ENCODE data around the gene HSPA1A.

HSPA1A gene

GRCh38 chr6:31825553-31825952 is 10.2 kb downstream of the HSPA1A start:
- DNase-seq (ENCODE audit: low read depth), result no peak
- TF ChIP-seq MYC (IDR thresholded peaks at IDR 0.05; ENCODE audit: low read depth, low read length), result no peak
- TF ChIP-seq POLR2A (IDR thresholded peaks at IDR 0.05; ENCODE audit: extremely low read depth, insufficient read length), result no peak
- TF ChIP-seq, protein P1, sequence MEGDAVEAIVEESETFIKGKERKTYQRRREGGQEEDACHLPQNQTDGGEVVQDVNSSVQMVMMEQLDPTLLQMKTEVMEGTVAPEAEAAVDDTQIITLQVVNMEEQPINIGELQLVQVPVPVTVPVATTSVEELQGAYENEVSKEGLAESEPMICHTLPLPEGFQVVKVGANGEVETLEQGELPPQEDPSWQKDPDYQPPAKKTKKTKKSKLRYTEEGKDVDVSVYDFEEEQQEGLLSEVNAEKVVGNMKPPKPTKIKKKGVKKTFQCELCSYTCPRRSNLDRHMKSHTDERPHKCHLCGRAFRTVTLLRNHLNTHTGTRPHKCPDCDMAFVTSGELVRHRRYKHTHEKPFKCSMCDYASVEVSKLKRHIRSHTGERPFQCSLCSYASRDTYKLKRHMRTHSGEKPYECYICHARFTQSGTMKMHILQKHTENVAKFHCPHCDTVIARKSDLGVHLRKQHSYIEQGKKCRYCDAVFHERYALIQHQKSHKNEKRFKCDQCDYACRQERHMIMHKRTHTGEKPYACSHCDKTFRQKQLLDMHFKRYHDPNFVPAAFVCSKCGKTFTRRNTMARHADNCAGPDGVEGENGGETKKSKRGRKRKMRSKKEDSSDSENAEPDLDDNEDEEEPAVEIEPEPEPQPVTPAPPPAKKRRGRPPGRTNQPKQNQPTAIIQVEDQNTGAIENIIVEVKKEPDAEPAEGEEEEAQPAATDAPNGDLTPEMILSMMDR (IDR thresholded peaks at IDR 0.05; ENCODE audit: low read depth, low read length), result no peak
- TF ChIP-seq, protein P2, sequence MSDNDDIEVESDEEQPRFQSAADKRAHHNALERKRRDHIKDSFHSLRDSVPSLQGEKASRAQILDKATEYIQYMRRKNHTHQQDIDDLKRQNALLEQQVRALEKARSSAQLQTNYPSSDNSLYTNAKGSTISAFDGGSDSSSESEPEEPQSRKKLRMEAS (IDR thresholded peaks at IDR 0.05; ENCODE audit: low read depth, low read length), result no peak
- H3K4me3 ChIP-seq (ENCODE audit: low read depth, low read length), result no peak overlapping the region

GRCh38 chr6:31826793-31827285 is 11.5 kb downstream of the HSPA1A start:
- TF ChIP-seq, protein P1 (IDR thresholded peaks at IDR 0.05; ENCODE audit: low read depth, low read length), result no peak
- peak; percentile 23 for TF ChIP-seq POLR2A (IDR thresholded peaks at IDR 0.05; ENCODE audit: extremely low read depth, insufficient read length)
- peak; percentile 71 for TF ChIP-seq MYC (IDR thresholded peaks at IDR 0.05; ENCODE audit: low read depth, low read length)
- TF ChIP-seq, protein P2 (IDR thresholded peaks at IDR 0.05; ENCODE audit: low read depth, low read length), result peak; percentile 51; the same call in 1 of the 2 replicates
- DNase-seq (ENCODE audit: low read depth), result peak; percentile 86
- H3K4me3 ChIP-seq (ENCODE audit: low read depth, low read length), result peak overlapping the region; percentile 78

GRCh38 chr6:31827286-31828079 is 12.1 kb downstream of the HSPA1A start, which contains the start of gene HSPA1B:
HSPA1B (plus strand) TSS chr6:31827738; CDS start chr6:31827951, 213 bp downstream.
- TF ChIP-seq, protein P2 (IDR thresholded peaks at IDR 0.05; ENCODE audit: low read depth, low read length), result no peak
- TF ChIP-seq, protein P1 (IDR thresholded peaks at IDR 0.05; ENCODE audit: low read depth, low read length), result no peak
- TF ChIP-seq MYC (IDR thresholded peaks at IDR 0.05; ENCODE audit: low read depth, low read length) (0 out of 2 replicates have a peak, but pooled peaks have one; percentile 10), POLR2A (IDR thresholded peaks at IDR 0.05; ENCODE audit: extremely low read depth, insufficient read length) (peak; percentile 99)
- DNase-seq (ENCODE audit: low read depth), result peak; percentile 100

DNA sequence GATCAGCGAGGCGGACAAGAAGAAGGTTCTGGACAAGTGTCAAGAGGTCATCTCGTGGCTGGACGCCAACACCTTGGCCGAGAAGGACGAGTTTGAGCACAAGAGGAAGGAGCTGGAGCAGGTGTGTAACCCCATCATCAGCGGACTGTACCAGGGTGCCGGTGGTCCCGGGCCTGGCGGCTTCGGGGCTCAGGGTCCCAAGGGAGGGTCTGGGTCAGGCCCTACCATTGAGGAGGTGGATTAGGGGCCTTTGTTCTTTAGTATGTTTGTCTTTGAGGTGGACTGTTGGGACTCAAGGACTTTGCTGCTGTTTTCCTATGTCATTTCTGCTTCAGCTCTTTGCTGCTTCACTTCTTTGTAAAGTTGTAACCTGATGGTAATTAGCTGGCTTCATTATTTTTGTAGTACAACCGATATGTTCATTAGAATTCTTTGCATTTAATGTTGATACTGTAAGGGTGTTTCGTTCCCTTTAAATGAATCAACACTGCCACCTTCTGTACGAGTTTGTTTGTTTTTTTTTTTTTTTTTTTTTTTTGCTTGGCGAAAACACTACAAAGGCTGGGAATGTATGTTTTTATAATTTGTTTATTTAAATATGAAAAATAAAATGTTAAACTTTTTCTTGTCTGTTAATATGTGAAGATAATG is 14.4 kb downstream of the HSPA1A start:
- peak overlapping the region; percentile 98 for H3K4me3 ChIP-seq (ENCODE audit: low read depth, low read length)

More at GRCh38 chr6:31827286-31828079, 12.1 kb downstream of the HSPA1A start, which contains the start of gene HSPA1B:
- peak within 1 kb of the TSS; percentile 78 for H3K4me3 ChIP-seq (ENCODE audit: low read depth, low read length)

DNA sequence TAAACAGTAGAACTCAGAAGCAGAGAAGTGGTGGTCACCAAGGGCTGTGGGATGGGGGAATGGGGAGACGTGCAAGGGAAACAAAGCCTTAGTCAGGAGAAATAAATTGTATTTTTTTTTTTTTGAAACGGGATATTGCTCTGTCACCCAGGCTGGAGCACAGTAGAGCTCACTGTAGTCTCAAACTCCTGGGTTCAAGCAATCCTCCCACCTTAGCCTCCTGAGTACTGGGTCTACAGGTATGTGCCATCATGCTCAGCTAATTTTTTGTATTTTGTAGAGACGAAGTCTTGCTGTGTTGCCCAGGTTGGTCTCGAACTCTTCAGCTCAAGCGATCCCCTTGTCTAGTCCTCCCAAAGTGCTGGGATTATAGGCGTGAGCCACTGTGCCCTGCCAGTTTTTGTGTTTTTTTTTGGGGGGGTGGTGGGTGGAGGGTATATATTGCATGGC is 15.6 kb downstream of the HSPA1A start:
- no peak for DNase-seq (ENCODE audit: low read depth)
- TF ChIP-seq, protein P2 (IDR thresholded peaks at IDR 0.05; ENCODE audit: low read depth, low read length), result no peak
- TF ChIP-seq POLR2A (IDR thresholded peaks at IDR 0.05; ENCODE audit: extremely low read depth, insufficient read length), result no peak
- TF ChIP-seq, protein P1 (IDR thresholded peaks at IDR 0.05; ENCODE audit: low read depth, low read length), result no peak
- TF ChIP-seq MYC (IDR thresholded peaks at IDR 0.05; ENCODE audit: low read depth, low read length), result no peak
- H3K4me3 ChIP-seq (ENCODE audit: low read depth, low read length), result peak overlapping the region; percentile 98

More for the DNA sequence above, 14.4 kb downstream of the HSPA1A start:
- TF ChIP-seq MYC (IDR thresholded peaks at IDR 0.05; ENCODE audit: low read depth, low read length) (no peak), POLR2A (IDR thresholded peaks at IDR 0.05; ENCODE audit: extremely low read depth, insufficient read length) (no peak)
- TF ChIP-seq, protein P2 (IDR thresholded peaks at IDR 0.05; ENCODE audit: low read depth, low read length), result no peak
- TF ChIP-seq, protein P1 (IDR thresholded peaks at IDR 0.05; ENCODE audit: low read depth, low read length), result no peak
- DNase-seq (ENCODE audit: low read depth), result peak; percentile 76
